ENCODE data around the gene MVK. TPM values are rescaled to one million over a fixed set of nuclear protein-coding genes. Genes with fewer than 3 reads are reported as not detected.
A peak's percentile ranks its signal among the peaks of the same experiment; 100 is the strongest.

MVK gene
- total RNA-seq, 1 donor from 2014 or later = 13.0 TPM

GRCh38 chr12:109586385-109587296, 13.0 kb downstream of the MVK start:
- Histone ChIP-seq H3K9ac (ENCODE audit: low read depth in 1 of 3, low read length in 3 of 3) (no peak overlapping the region), H3K4me3 (ENCODE audit: low read length in 3 of 3) (no peak overlapping the region), H3K36me3 (ENCODE audit: control insufficient read depth in 3 of 3, insufficient read depth in 3 of 3, low read length in 3 of 3) (peaks cover 24 to 30% (median 27%) of the 10 kb centered on the region in 3 donors), H3K27me3 (ENCODE audit: control insufficient read depth in 3 of 3, insufficient read depth in 3 of 3, low read length in 3 of 3) (no peaks in the 10 kb centered on the region), H3K4me1 (ENCODE audit: control insufficient read depth in 3 of 3, insufficient read depth in 3 of 3, low read length in 3 of 3) (peaks cover 0 to 3% (median 0%) of the 10 kb centered on the region in 3 donors), H3K27ac (ENCODE audit: low read depth, low read length) (no peak overlapping the region), H3K9me3 (ENCODE audit: control insufficient read depth in 3 of 3, low read length in 3 of 3) (no peaks in the 10 kb centered on the region)

GRCh38 chr12:109587921-109588320, 14.3 kb downstream of the MVK start:
- no peaks in the 10 kb centered on the region for H3K27me3 ChIP-seq (ENCODE audit: control insufficient read depth in 3 of 3, insufficient read depth in 3 of 3, low read length in 3 of 3)
- no peaks in the 10 kb centered on the region for H3K9me3 ChIP-seq (ENCODE audit: control insufficient read depth in 3 of 3, low read length in 3 of 3)
- H3K4me1 ChIP-seq (ENCODE audit: control insufficient read depth in 3 of 3, insufficient read depth in 3 of 3, low read length in 3 of 3) = peaks cover 7 to 12% (median 11%) of the 10 kb centered on the region in 3 donors
- H3K9ac ChIP-seq (ENCODE audit: low read depth in 1 of 3, low read length in 3 of 3) = no peak overlapping the region
- H3K4me3 ChIP-seq (ENCODE audit: low read length in 3 of 3) = no peak overlapping the region
- no peak overlapping the region for H3K27ac ChIP-seq (ENCODE audit: low read depth, low read length)
- H3K36me3 ChIP-seq (ENCODE audit: control insufficient read depth in 3 of 3, insufficient read depth in 3 of 3, low read length in 3 of 3) = peaks cover 20 to 27% (median 24%) of the 10 kb centered on the region in 3 donors

- Histone ChIP-seq H3K9ac (ENCODE audit: low read depth in 1 of 3, low read length in 3 of 3) (no peak overlapping the region), H3K27ac (ENCODE audit: low read depth, low read length) (no peak overlapping the region), H3K36me3 (ENCODE audit: control insufficient read depth in 3 of 3, insufficient read depth in 3 of 3, low read length in 3 of 3) (peaks cover 20 to 27% (median 23%) of the 10 kb centered on the region in 3 donors), H3K27me3 (ENCODE audit: control insufficient read depth in 3 of 3, insufficient read depth in 3 of 3, low read length in 3 of 3) (no peaks in the 10 kb centered on the region), H3K4me1 (ENCODE audit: control insufficient read depth in 3 of 3, insufficient read depth in 3 of 3, low read length in 3 of 3) (peaks cover 15 to 19% (median 17%) of the 10 kb centered on the region in 3 donors), H3K9me3 (ENCODE audit: control insufficient read depth in 3 of 3, low read length in 3 of 3) (no peaks in the 10 kb centered on the region), H3K4me3 (ENCODE audit: low read length in 3 of 3) (no peak overlapping the region)
Measured at GRCh38 chr12:109588461-109589239, 15.1 kb downstream of the MVK start.

GRCh38 chr12:109589240-109589590, 15.6 kb downstream of the MVK start:
- H3K4me3 ChIP-seq (ENCODE audit: low read length in 3 of 3) = no peak overlapping the region
- no peak overlapping the region for H3K27ac ChIP-seq (ENCODE audit: low read depth, low read length)
- no peaks in the 10 kb centered on the region for H3K9me3 ChIP-seq (ENCODE audit: control insufficient read depth in 3 of 3, low read length in 3 of 3)
- peaks cover 17 to 27% (median 21%) of the 10 kb centered on the region in 3 donors for H3K36me3 ChIP-seq (ENCODE audit: control insufficient read depth in 3 of 3, insufficient read depth in 3 of 3, low read length in 3 of 3)
- H3K9ac ChIP-seq (ENCODE audit: low read depth in 1 of 3, low read length in 3 of 3) = no peak overlapping the region
- H3K27me3 ChIP-seq (ENCODE audit: control insufficient read depth in 3 of 3, insufficient read depth in 3 of 3, low read length in 3 of 3) = no peaks in the 10 kb centered on the region
- H3K4me1 ChIP-seq (ENCODE audit: control insufficient read depth in 3 of 3, insufficient read depth in 3 of 3, low read length in 3 of 3) = peaks cover 20 to 25% (median 22%) of the 10 kb centered on the region in 3 donors

DNA sequence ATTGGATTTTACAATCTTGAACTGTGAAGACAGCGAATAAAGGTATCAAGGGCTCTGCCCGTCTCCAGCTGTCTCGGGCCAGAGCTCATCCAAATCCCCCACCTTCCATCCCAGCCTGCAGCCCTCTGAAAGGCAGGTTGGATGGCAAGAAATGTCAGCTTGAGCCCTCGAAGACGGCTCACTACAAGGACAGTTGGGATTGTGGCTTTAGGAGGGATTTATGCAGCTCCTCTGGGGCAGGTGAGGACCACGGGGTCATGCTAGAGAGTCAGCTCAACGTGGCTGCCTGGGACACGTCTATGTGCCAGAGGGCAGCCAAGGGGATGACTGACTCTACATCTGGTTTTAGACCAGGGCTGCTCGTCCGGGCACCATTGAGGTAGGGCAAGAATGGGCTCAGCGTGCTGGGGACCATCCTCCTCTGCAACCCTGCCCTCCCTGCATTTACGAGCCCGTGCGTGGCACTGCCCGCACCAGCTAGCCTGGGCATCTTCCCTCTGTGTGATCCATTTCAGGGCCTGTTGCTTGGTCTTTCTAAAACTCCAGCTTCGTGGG, 16.2 kb downstream of the MVK start:
- no peaks in the 10 kb centered on the region for H3K27me3 ChIP-seq (ENCODE audit: control insufficient read depth in 3 of 3, insufficient read depth in 3 of 3, low read length in 3 of 3)
- peaks cover 17 to 27% (median 21%) of the 10 kb centered on the region in 3 donors for H3K36me3 ChIP-seq (ENCODE audit: control insufficient read depth in 3 of 3, insufficient read depth in 3 of 3, low read length in 3 of 3)
- no peak overlapping the region for H3K9ac ChIP-seq (ENCODE audit: low read depth in 1 of 3, low read length in 3 of 3)
- no peaks in the 10 kb centered on the region for H3K9me3 ChIP-seq (ENCODE audit: control insufficient read depth in 3 of 3, low read length in 3 of 3)
- H3K27ac ChIP-seq (ENCODE audit: low read depth, low read length) = no peak overlapping the region
- H3K4me3 ChIP-seq (ENCODE audit: low read length in 3 of 3) = no peak overlapping the region
- H3K4me1 ChIP-seq (ENCODE audit: control insufficient read depth in 3 of 3, insufficient read depth in 3 of 3, low read length in 3 of 3) = peaks cover 26 to 30% (median 26%) of the 10 kb centered on the region in 3 donors

GRCh38 chr12:109590566-109590965, 17.0 kb downstream of the MVK start:
- H3K9ac ChIP-seq (ENCODE audit: low read depth in 1 of 3, low read length in 3 of 3) = no peak overlapping the region
- no peak overlapping the region for H3K4me3 ChIP-seq (ENCODE audit: low read length in 3 of 3)
- H3K36me3 ChIP-seq (ENCODE audit: control insufficient read depth in 3 of 3, insufficient read depth in 3 of 3, low read length in 3 of 3) = peaks cover 17 to 24% (median 21%) of the 10 kb centered on the region in 3 donors

GRCh38 chr12:109591041-109591440, 17.4 kb downstream of the MVK start:
- H3K4me1 ChIP-seq (ENCODE audit: control insufficient read depth in 3 of 3, insufficient read depth in 3 of 3, low read length in 3 of 3) = peaks cover 26 to 33% (median 28%) of the 10 kb centered on the region in 3 donors
- H3K27me3 ChIP-seq (ENCODE audit: control insufficient read depth in 3 of 3, insufficient read depth in 3 of 3, low read length in 3 of 3) = no peaks in the 10 kb centered on the region
- peaks cover 15 to 24% (median 21%) of the 10 kb centered on the region in 3 donors for H3K36me3 ChIP-seq (ENCODE audit: control insufficient read depth in 3 of 3, insufficient read depth in 3 of 3, low read length in 3 of 3)
- no peaks in the 10 kb centered on the region for H3K9me3 ChIP-seq (ENCODE audit: control insufficient read depth in 3 of 3, low read length in 3 of 3)
- no peak overlapping the region for H3K9ac ChIP-seq (ENCODE audit: low read depth in 1 of 3, low read length in 3 of 3)
- H3K27ac ChIP-seq (ENCODE audit: low read depth, low read length) = no peak overlapping the region
- H3K4me3 ChIP-seq (ENCODE audit: low read length in 3 of 3) = no peak overlapping the region

More at GRCh38 chr12:109590566-109590965, 17.0 kb downstream of the MVK start:
- no peaks in the 10 kb centered on the region for H3K27me3 ChIP-seq (ENCODE audit: control insufficient read depth in 3 of 3, insufficient read depth in 3 of 3, low read length in 3 of 3)
- H3K27ac ChIP-seq (ENCODE audit: low read depth, low read length) = no peak overlapping the region
- peaks cover 26 to 33% (median 28%) of the 10 kb centered on the region in 3 donors for H3K4me1 ChIP-seq (ENCODE audit: control insufficient read depth in 3 of 3, insufficient read depth in 3 of 3, low read length in 3 of 3)
- H3K9me3 ChIP-seq (ENCODE audit: control insufficient read depth in 3 of 3, low read length in 3 of 3) = no peaks in the 10 kb centered on the region

- Histone ChIP-seq H3K4me3 (ENCODE audit: low read length in 3 of 3) (no peak overlapping the region), H3K27me3 (ENCODE audit: control insufficient read depth in 3 of 3, insufficient read depth in 3 of 3, low read length in 3 of 3) (no peaks in the 10 kb centered on the region), H3K36me3 (ENCODE audit: control insufficient read depth in 3 of 3, insufficient read depth in 3 of 3, low read length in 3 of 3) (peaks cover 5 to 17% (median 12%) of the 10 kb centered on the region in 3 donors), H3K4me1 (ENCODE audit: control insufficient read depth in 3 of 3, insufficient read depth in 3 of 3, low read length in 3 of 3) (peaks cover 26 to 33% (median 28%) of the 10 kb centered on the region in 3 donors), H3K9ac (ENCODE audit: low read depth in 1 of 3, low read length in 3 of 3) (peak overlapping the region in 2 of 3 donors; percentile 16 to 60), H3K9me3 (ENCODE audit: control insufficient read depth in 3 of 3, low read length in 3 of 3) (no peaks in the 10 kb centered on the region), H3K27ac (ENCODE audit: low read depth, low read length) (peak overlapping the region; percentile 86)
Measured at GRCh38 chr12:109592195-109592904, 18.8 kb downstream of the MVK start.

DNA sequence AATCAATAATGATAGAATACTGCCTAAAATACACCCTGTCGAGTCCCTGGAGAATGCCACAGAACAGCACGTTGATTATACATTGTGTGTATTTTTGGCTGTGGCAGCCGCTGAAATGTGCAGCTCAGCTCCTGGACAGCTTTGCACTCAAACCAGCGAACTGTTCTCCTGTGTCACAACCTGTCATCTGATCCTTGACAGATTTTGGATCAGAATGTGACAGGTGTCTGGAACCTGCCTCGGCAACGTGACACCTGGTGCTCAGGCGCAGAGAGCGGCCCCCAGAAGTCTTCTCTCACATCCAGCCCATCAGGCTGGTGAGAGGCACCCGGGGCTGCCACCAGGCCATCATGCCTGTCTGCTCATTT, 19.3 kb downstream of the MVK start:
- H3K9me3 ChIP-seq (ENCODE audit: control insufficient read depth in 3 of 3, low read length in 3 of 3) = no peaks in the 10 kb centered on the region
- H3K4me3 ChIP-seq (ENCODE audit: low read length in 3 of 3) = no peak overlapping the region
- H3K27ac ChIP-seq (ENCODE audit: low read depth, low read length) = peak overlapping the region; percentile 86
- peak overlapping the region in 1 of 3 donors; percentile 60 for H3K9ac ChIP-seq (ENCODE audit: low read depth in 1 of 3, low read length in 3 of 3)
- peaks cover 3 to 12% (median 7%) of the 10 kb centered on the region in 3 donors for H3K36me3 ChIP-seq (ENCODE audit: control insufficient read depth in 3 of 3, insufficient read depth in 3 of 3, low read length in 3 of 3)
- no peaks in the 10 kb centered on the region for H3K27me3 ChIP-seq (ENCODE audit: control insufficient read depth in 3 of 3, insufficient read depth in 3 of 3, low read length in 3 of 3)
- peaks cover 28 to 34% (median 29%) of the 10 kb centered on the region in 3 donors for H3K4me1 ChIP-seq (ENCODE audit: control insufficient read depth in 3 of 3, insufficient read depth in 3 of 3, low read length in 3 of 3)

All from skeletal muscle tissue (tissue), 4 donors.